OCI-M2 (cell line): ENCODE data around the gene LYRM1.
"Not testable (repeated sequence)": the region's sequence is repeated elsewhere in the genome, so short reads cannot be mapped to it uniquely, and the experiment has no call there.

Source experiments
- DNase-seq: peaks from one replicate; lab custom pipeline; 2025; ENCODE audit not compliant: unreplicated experiment; lab: John Stamatoyannopoulos, UW

LYRM1 gene

DNA sequence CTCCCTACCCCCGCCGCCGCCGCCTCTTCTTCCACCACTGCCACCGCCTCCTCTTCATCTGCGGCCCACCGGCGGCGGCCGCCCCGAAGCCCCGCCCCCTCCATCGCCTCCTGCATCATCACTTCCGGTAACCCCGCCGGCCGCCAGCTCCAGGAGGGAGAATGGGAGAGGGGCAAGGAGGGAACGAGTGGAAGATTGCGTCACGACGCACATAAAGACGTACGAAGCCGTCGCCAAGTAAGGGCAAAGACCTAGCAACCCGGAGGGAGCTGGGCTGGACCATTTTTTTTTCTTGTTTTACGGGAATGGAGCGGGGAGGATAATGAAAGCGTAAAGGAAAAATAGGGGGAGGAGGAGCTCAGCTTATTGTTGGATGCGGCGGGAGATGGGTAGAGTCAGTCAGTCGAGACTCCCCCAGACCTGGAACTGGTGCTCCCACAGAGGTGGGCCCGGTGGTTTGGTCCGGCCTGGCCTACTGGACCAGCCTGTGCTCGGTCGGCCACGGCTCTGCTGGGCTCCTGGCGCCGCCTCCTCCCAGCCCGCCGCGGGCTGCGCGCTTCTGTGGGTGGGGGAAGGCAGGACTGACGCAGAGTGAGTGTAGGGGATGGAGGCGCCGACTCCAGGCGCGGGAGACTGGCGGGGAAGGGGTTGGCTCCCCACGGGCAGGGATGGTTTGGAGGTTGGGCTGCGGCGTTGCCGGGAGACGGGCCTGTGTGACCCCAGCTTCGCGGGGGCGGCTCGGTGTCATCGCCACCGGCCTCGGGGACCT lies at the start of gene LYRM1, which contains the start of gene DCUN1D3:
LYRM1 (plus strand) TSS at position 473 of the 769 bp plus-strand sequence. CDS start 14,785 bp downstream, outside the sequence.
DCUN1D3 (minus strand) TSS at position 60 of the 769 bp plus-strand sequence. CDS start 37,820 bp downstream, outside the sequence.
- DNase-seq, result peak; percentile 60

- DNase-seq, result no peak
Observed at GRCh38 chr16:20850981-20851380, 49.6 kb upstream of the LYRM1 start.

DNA sequence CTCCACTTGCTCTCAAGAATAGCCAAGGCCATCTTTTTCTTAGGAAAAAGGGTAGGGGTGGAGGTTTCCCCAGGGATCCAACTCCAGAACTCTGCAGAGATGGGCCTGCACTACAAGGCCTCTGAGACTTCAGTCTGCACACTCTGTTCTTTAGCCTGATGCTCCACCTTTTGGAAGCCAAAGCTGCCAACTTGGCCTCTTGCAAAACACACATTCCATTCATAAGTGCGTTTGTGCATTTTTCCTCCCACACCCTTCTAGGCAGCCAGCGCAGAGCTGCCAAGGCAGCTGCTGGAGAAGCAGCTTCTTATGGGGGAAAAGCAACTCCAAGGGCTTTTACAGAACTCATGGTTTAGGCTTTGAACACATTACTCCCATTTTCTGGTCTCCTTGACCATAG lies 49.0 kb upstream of the LYRM1 start:
- no peak for DNase-seq

DNA sequence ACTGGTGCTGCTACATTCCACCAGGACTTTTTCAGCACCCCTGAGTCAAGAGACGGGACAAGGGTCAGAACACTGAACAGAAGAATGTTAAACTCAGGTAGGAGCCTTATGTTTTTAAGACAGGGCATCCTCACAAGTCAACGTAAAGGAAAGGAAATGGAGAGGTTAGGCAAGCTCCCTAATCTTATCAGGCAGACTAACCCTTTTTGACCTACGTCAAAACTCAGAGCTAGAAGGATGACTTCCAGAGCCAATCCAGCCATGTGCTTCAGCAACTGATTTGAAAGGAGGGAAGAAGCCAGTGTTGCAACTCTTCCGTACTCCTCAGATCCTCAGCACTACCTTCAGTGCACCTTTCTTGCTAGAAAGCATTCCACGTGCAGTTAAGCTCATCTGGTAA lies 47.4 kb upstream of the LYRM1 start:
- no peak for DNase-seq

DNA sequence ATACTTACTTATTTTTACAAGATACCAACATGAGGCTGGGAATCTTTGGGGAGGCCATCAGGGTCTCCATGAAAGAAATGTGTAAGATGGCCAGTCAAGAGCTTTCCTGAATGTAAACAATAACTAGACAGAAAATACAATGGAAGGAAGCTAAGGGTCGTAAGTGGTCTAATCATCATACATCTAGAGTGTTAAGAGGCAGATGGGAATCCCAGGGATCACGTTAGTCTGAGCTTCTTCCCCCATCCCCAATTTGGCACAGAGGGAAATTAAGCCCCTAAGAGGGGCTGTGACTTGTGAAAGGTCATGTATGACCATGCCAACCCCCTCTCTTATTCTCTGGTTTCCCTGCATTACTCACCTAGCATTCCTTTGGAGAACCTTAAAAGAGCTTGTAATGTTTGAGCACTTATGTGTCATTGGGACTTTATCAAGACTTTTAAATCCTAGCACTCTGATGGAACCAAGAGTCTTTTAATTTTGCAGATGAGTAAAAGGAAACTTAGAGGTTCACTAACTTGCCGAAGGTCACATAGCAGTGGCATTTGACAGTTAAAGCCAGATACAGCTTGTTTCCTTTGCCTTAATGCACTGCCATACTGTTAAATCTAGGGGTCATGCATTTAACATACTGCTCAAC lies 46.5 kb upstream of the LYRM1 start:
- DNase-seq, result no peak

- no peak for DNase-seq
Observed at GRCh38 chr16:20854963-20855362, 45.6 kb upstream of the LYRM1 start.

DNA sequence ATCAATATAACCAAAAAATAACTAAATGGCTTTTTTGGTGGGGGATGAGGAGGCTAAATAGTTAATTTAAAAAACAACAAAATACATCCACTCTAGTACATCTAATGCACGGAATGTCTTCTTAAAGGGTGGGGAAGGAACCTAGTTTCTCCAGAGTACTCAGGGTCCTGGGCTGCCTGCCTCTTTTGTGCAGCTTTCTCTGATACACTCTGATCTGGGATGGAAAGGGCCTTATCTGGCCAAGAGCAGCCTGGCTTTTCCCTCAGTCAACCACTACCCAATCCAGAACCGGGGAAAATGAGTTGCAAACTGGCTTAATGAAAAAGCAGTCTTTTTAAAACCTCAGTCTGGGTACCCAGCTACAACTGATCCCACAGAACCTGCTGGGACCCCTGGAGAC lies 43.3 kb upstream of the LYRM1 start:
- no peak for DNase-seq

GRCh38 chr16:20859229-20859628 lies 41.3 kb upstream of the LYRM1 start:
- no peak for DNase-seq

DNA sequence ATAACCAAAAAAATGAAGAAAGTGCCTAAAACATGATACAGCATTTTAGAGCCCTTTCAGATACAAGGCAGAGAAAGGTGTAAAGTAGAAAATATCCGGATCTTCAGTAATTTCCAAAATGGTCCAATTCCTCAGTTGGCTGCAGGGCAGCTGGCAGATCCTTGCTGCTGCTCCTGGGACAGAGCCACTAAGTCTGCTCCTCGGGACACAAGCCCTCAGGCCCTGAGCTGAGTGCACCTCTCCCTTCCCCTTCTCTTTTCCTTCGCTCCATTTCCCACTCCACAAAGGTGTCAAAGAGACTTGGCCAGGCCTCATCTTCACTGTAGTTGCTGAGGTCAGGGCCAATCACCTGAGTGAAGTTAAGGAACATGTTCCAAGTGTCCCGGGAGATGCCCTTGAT lies 40.9 kb upstream of the LYRM1 start:
- DNase-seq, result no peak

- no peak for DNase-seq
Observed at GRCh38 chr16:20860361-20860760, 40.2 kb upstream of the LYRM1 start.

DNA sequence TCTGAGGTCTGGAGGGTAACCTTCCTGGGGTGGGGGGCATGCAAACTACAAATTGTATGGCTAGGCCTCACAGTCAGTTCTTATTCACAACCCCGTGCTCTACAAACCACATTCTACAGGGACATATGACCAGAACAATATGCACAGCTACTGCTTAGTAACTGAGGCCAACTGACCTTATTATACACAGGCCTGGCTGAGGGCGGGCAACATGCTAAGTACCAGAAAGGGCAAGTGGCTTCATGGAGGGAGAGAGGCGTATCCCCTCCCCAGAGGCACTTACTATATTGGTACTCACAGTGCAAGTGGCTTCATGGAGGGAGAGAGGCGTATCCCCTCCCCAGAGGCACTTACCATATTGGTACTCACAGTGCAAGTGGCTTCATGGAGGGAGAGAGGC lies 39.6 kb upstream of the LYRM1 start:
- DNase-seq, result not testable (repeated sequence)

- DNase-seq, result no peak
Observed at GRCh38 chr16:20862162-20862960, 38.2 kb upstream of the LYRM1 start.

- not testable (repeated sequence) for DNase-seq
Observed at GRCh38 chr16:20864376-20864775, 36.2 kb upstream of the LYRM1 start.

GRCh38 chr16:20865420-20866131 lies 35.0 kb upstream of the LYRM1 start:
- DNase-seq, result no peak

DNA sequence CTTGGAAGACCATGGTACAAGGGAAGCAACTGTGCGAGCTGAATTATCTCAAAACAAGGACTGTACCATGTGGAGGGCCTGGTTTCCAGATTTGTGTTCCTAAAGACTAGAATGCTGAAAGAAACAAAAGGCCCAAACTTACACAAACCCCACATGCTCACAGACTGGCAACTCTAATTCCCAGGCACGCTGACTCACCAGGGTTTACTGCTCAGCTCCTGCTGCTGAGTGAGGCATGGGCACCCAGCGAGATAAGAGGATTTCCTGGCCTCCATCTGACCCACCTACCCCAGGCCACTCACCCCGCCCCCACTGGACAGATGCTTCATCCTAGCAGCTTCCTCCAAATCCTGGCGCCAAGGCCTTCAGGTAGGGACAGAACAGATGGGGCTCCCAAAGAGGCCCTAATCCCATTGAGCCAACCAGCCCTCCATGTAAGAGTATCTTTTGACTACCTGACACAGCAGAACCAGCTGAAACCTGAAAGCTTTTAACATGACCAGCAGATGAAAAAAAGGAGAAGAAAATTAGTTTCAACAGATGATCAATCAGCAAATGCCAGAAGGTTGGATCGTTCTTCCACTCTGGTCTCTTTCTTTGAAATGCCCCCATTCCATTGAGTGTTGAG lies 34.3 kb upstream of the LYRM1 start:
- no peak for DNase-seq

GRCh38 chr16:20866801-20867200 lies 33.8 kb upstream of the LYRM1 start:
- DNase-seq, result no peak

DNA sequence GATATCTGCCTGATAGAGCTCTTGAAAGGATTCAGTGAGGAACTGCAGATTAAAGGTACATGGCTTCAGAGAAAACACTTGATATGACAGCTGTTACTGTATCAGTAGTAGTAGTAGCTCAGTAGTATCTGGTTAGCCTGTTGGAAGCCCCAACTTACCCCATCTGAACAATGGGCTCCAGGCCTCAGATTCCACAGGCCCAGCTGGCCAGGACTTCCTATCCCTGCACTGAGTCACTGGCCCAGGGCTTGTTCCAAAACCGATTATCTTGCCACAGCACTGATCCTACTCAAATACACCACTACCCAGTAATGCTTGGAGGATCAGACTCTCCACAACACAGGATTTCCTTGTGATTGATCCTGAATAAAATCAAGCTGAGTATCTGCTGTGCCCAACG lies 33.0 kb upstream of the LYRM1 start:
- no peak for DNase-seq

DNA sequence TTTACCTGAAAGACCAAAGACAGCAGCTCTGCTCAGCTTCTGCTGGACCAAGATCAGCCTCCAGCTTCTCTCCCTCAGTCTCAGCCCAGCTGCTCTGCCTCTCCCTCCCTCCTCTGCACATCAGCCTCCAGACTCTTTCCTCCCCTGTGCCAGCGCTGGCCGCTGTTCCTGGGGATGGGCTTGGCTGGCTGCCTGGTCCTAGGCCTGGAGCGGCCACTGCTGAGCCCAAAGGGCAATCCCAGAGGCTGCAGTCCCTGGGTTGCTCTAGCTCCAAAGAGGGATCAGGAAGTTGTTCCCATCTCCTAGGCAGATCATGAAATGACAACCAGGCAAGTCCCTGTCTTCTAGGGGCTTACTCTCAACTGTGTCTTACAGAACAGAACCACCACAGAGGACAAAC lies 31.7 kb upstream of the LYRM1 start:
- DNase-seq, result no peak

GRCh38 chr16:20870122-20870820 lies 30.3 kb upstream of the LYRM1 start:
- DNase-seq, result no peak

DNA sequence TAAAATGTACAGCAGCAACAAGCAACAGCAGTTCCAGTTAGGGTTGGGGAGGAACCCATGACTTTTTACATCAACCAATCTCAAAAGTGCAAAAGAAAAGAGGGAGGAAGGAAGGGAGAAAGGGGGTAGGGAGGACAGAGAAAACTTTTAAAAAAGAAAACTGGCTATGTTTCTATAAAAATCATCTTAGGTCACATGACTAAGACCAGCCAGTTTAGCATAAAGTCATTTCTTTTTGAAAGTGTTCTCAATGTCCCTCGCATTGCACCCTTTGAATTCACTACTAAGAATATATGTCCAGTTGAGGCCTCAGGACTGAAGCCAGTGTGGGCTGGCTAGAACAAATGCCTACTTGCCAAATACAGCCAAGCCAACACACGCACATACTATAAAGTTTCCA lies 29.3 kb upstream of the LYRM1 start:
- DNase-seq, result no peak
